Heart left ventricle (tissue), 16 donors: ENCODE results near the gene IL24. TPM values are rescaled to one million over a fixed set of nuclear protein-coding genes. Genes with fewer than 3 reads are reported as not detected.

ENCODE experiments used
- ATAC-seq, 4 donors: fragments of 200-7000 bp; cut with Tn5 transposase; one replicate each; pipeline ENCODE4 v1.9.1; 2020 to 2022; ENCODE audit warnings: moderate library complexity in 4 of 4, mild to moderate bottlenecking in 3 of 4, moderate number of reproducible peaks in 1 of 4
- DNase-seq, 5 donors: peaks; one replicate each; pipeline ENCODE4 v3.0.0-alpha.2; 2020
- H3K27ac ChIP-seq, 12 donors: fragments of 200-600 bp; sonication (generic) in 4 of 12; one replicate each; pipeline versions ENCODE4 v1.5.0 to v1.8.0; 2016 to 2022; ENCODE audit warnings: mild to moderate bottlenecking in 2 of 12
- H3K27me3 ChIP-seq, 9 donors: fragments of 200-600 bp; sonication (generic) in 2 of 9; one replicate each; pipeline versions ENCODE4 v1.5.1 to v1.8.0; 2016 to 2022; ENCODE audit warnings: mild to moderate bottlenecking in 3 of 9
- H3K36me3 ChIP-seq, 9 donors: fragments of 200-600 bp; sonication (generic) in 2 of 9; one replicate each; pipeline versions ENCODE4 v1.5.0 to v1.8.0; 2018 to 2022; ENCODE audit warnings: mild to moderate bottlenecking in 2 of 9
- H3K4me1 ChIP-seq, 12 donors: fragments of 200-600 bp; sonication (generic) in 4 of 12; one replicate each; pipeline versions ENCODE4 v1.5.0 to v1.8.0; 2016 to 2022; ENCODE audit warnings: mild to moderate bottlenecking in 3 of 12
- H3K4me3 ChIP-seq, 12 donors: fragments of 200-600 bp; sonication (generic) in 4 of 12; one replicate each; pipeline versions ENCODE4 v1.5.0 to v1.8.0; 2017 to 2022; ENCODE audit warnings: mild to moderate bottlenecking in 9 of 12, moderate library complexity in 4 of 12
- H3K9me3 ChIP-seq, 12 donors: fragments of 200-600 bp; sonication (generic) in 4 of 12; one replicate each; pipeline versions ENCODE4 v1.5.0 to v1.8.0; 2016 to 2022; ENCODE audit warnings: mild to moderate bottlenecking in 1 of 12
- POLR2A ChIP-seq, 2 donors: fragments of 450-650 bp; IDR thresholded peaks; one replicate each; pipeline ENCODE4 v1.6.1; 2017; ENCODE audit warnings: antibody characterized with exemption in 2 of 2, mild to moderate bottlenecking in 2 of 2, moderate library complexity in 2 of 2
- WGBS, 4 donors: extraction: QIAGEN DNeasy Blood & Tissue Kit in 2 of 4; methylation state at CpG; one replicate each; pipeline versions ENCODE4 v1.1.5 to v1.1.7; 2013 to 2018; 5-methylcytosine and 5-hydroxymethylcytosine counted together
- intact Hi-C, 10 donors: fragments of 100-400 bp; cut with DNase I; formaldehyde crosslinking; loops; one replicate each; pipeline versions ENCODE4 v1.11.1 to v1.14.2; 2022
- polyA plus RNA-seq, 2 donors: library from polyadenylated mRNA; stranded (reverse); fragments of 200-250 nt; gene quantifications; one replicate each; pipeline ENCODE4 v1.2.3, GENCODE V29; 2013
- total RNA-seq, 9 donors: library from RNA; depleted of rRNA in 2 of 9; stranded (reverse); fragments of >200 nt in 2 of 9; fragmentation: NEBNext Ultra II Directional in 3 of 9; extraction: Animal tissue kit (Norgen Biotek cat#: 25700) in 3 of 9; gene quantifications; one replicate each; pipeline versions ENCODE4 v1.1.0 to v1.2.4, GENCODE V29; 2016 to 2023
- TF ChIP-seq, protein P1 (sequence below), 12 donors: fragments of 200-600 bp; sonication (generic) in 4 of 12; IDR thresholded peaks; one replicate each; pipeline versions ENCODE4 v1.5.0 to v1.8.0; 2018 to 2022; ENCODE audit warnings: antibody characterized with exemption in 12 of 12, mild to moderate bottlenecking in 5 of 12
- donor health status: ischemic (EF 13 %, LVEDD 7.1; RV severe dilation, severe dysfunction).
- donor health status: healthy with polysubstance abuse.
- donor health status: DM: no; HTN: yes; CAD: no.
- donor health status: DM: no; HTN: no; CAD: no.
- donor health status: ischemic (EF 25% LVEDD 6.9; RV normal size, moderate dysfunction).
- donor health status: ischemic (EF 25% LVEDD 5.7; RV mildly dilated, moderate dysfunction).
- donor health status: healthy.
- donor health status: DM: yes; HTN: yes; CAD: no.
- donor health status: ischemic (EF 35%, LVEDD 5.7; RV mildly dilated, moderate dysfunction).
- donor health status: nonischemic (EF 11% LVEDD 7.7; RV severe dilation, severe dysfunction).
- donor health status: DM: yes; HTN: yes; CAD: no.
- donor health status: PGD.
- donor health status: ischemic (EF 29% LVEDD 5.4; RV normal size, mild dysfunction).
- donor health status: nonischemic (EF 23%, LVEDD 6.1; RV moderate dilation, normal function).

Gene IL24
- total and polyA plus RNA-seq, 11 donors = 1.6 TPM; not detected in 10

DNA sequence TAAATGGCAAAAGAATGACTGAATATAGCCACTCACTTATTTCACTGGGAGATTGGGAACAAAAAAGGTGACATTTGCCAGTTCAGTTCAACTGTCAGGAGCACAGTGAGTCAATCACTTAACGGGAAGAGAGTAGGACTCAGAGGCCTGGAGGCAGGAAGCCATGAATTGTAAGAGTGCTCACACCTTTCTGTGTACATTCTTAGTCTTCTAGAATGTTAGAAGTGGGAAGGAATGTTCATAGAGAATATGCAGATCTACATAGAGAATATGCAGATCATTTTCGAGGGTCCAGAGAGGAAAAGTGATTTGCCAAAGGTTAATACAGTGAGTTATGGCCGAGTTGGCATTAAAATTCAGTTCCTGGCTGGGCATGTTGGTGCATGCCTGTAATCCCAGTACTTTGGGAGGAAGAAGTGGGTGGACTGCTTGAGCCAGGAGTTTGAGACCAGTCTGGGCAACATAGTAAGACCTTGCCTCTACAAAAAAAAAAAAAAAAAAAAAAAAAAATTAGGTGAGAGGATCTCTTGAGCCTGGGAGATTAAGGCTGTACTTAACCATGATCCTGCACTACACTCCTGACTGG is 23.5 kb upstream of the IL24 start:
- TF ChIP-seq, protein P1, sequence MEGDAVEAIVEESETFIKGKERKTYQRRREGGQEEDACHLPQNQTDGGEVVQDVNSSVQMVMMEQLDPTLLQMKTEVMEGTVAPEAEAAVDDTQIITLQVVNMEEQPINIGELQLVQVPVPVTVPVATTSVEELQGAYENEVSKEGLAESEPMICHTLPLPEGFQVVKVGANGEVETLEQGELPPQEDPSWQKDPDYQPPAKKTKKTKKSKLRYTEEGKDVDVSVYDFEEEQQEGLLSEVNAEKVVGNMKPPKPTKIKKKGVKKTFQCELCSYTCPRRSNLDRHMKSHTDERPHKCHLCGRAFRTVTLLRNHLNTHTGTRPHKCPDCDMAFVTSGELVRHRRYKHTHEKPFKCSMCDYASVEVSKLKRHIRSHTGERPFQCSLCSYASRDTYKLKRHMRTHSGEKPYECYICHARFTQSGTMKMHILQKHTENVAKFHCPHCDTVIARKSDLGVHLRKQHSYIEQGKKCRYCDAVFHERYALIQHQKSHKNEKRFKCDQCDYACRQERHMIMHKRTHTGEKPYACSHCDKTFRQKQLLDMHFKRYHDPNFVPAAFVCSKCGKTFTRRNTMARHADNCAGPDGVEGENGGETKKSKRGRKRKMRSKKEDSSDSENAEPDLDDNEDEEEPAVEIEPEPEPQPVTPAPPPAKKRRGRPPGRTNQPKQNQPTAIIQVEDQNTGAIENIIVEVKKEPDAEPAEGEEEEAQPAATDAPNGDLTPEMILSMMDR (IDR thresholded peaks at IDR 0.05) = no peak
- no peak for TF ChIP-seq POLR2A (IDR thresholded peaks at IDR 0.05)
- H3K9me3 ChIP-seq = peaks cover 0 to 17% (median 9%) of the 10 kb centered on the region in 12 donors
- H3K36me3 ChIP-seq = no peaks in the 10 kb centered on the region
- ATAC-seq (no peak), DNase-seq (no peak)
- peaks cover 0 to 5% (median 0%) of the 10 kb centered on the region in 9 donors for H3K27me3 ChIP-seq
- peaks cover 0 to 3% (median 0%) of the 10 kb centered on the region in 12 donors for H3K4me1 ChIP-seq
- WGBS, 4 donors = 84 to 90% (median 89%) methylated on average over 3 of the region's 3 CpGs
- intact Hi-C loops = no loop called here
- H3K27ac ChIP-seq = no peak overlapping the region
- no peak overlapping the region for H3K4me3 ChIP-seq

DNA sequence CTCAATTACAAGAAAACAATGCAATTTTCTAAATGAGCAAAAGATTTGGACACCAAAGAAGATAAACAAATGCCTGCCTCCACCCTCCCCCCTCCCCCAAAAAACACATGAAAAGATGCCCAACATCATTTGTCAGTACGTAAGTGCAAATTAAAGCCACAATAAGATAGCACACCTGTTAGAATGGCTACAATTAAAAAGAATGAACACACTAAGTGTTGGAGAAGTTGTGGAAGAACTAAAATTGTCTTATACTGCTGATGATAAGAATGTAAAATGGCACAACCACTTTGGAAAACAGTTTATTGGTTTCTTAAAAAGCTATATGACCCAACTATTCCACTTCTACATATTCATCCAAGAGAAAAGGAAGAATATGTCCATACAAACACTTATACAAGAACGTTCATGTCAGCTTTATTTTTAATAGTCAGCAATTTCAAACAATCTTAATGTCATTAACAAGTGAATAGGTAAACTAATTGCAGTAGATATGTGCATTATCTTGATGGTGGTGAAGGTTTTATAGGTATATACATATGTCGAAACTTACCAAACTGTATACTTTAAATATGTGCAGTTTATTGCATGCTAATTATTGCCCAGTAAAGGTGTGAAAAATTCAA is 21.4 kb upstream of the IL24 start:
- DNase-seq = no peak
- ATAC-seq = no peak
- Histone ChIP-seq H3K27ac (no peak overlapping the region), H3K4me1 (peaks cover 0 to 3% (median 0%) of the 10 kb centered on the region in 12 donors), H3K36me3 (no peaks in the 10 kb centered on the region), H3K4me3 (no peak overlapping the region), H3K9me3 (peaks cover 0 to 26% (median 11%) of the 10 kb centered on the region in 12 donors), H3K27me3 (no peaks in the 10 kb centered on the region)
- WGBS, 4 donors = 74 to 85% (median 79%) methylated on average over 3 of the region's 3 CpGs
- intact Hi-C loops = no loop called here
- TF ChIP-seq, protein P1 (IDR thresholded peaks at IDR 0.05) = no peak
- no peak for TF ChIP-seq POLR2A (IDR thresholded peaks at IDR 0.05)

DNA sequence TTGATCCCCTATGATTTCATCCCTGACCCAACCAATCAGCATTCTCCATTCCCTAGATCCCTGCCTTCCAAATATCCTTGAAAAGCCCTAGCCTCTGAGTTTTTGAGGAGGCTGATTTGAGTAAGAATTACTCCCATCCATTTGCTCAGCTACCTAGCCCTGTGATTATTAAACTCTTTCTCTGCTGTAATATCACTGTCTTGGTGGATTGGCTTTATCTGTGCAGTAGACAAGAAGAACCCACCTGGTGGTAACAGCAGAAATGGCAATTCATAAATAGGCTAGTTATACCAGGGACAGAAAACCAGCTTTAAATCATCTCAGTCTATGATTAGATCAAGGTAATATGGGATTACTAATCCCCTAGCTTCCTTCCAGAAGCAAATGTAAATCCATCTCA is 18.8 kb upstream of the IL24 start:
- Histone ChIP-seq H3K9me3 (peaks cover 0 to 26% (median 11%) of the 10 kb centered on the region in 12 donors), H3K27ac (no peak overlapping the region), H3K4me3 (no peak overlapping the region), H3K4me1 (no peaks in the 10 kb centered on the region), H3K36me3 (no peaks in the 10 kb centered on the region), H3K27me3 (no peaks in the 10 kb centered on the region)
- TF ChIP-seq, protein P1 (IDR thresholded peaks at IDR 0.05) = no peak
- TF ChIP-seq POLR2A (IDR thresholded peaks at IDR 0.05) = no peak
- no peak for ATAC-seq
- intact Hi-C loops = no loop called here
- DNase-seq = no peak

DNA sequence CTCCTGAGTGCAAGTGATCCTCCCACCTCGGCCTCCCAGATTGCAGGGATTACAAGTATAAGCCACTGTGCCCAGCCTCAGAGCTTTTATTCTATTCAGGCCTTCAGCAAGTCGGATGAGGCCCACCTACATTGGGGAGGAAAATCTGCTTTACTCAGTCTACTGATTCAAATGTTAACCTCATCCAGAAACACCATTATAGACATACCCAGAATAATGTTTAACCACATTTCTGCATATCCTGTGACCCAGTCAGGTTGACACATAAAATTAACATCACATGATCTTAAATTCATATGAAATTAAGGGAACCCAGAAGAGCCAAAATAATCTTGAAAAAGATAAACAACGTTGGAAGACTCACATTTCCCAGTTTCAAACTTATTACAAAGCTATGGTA is 16.9 kb upstream of the IL24 start:
- no peaks in the 10 kb centered on the region for H3K27me3 ChIP-seq
- DNase-seq (no peak), ATAC-seq (no peak)
- no peak for TF ChIP-seq POLR2A (IDR thresholded peaks at IDR 0.05)
- TF ChIP-seq, protein P1 (IDR thresholded peaks at IDR 0.05) = no peak
- 77 to 81% (median 79%) methylated on average over 3 of the region's 3 CpGs for WGBS, 4 donors
- H3K4me3 ChIP-seq = no peak overlapping the region
- no peaks in the 10 kb centered on the region for H3K36me3 ChIP-seq
- no peak overlapping the region for H3K27ac ChIP-seq
- peaks cover 0 to 26% (median 11%) of the 10 kb centered on the region in 12 donors for H3K9me3 ChIP-seq
- no peaks in the 10 kb centered on the region for H3K4me1 ChIP-seq
- intact Hi-C loops = no loop called here
